Nephron progenitor cell (in vitro differentiated cells): ENCODE measurements around the gene CCDC107.

Source experiments
- DNase-seq: peaks from one replicate; pipeline ENCODE4 v3.0.0; 2021
- H3K27ac Mint-ChIP-seq: 2 replicates; pipeline ENCODE4 v1.8.0; 2021; ENCODE audit warnings: mild to moderate bottlenecking, moderate library complexity, mixed read lengths
- H3K27me3 Mint-ChIP-seq: 2 replicates; pipeline ENCODE4 v1.8.0; 2021; ENCODE audit warnings: mild to moderate bottlenecking, low read depth, mixed read lengths; ENCODE audit not compliant: poor library complexity
- H3K36me3 Mint-ChIP-seq: 2 replicates; pipeline ENCODE4 v1.8.0; 2021; ENCODE audit warnings: low read depth, mixed read lengths
- H3K4me1 Mint-ChIP-seq: 2 replicates; pipeline ENCODE4 v1.8.0; 2021; ENCODE audit warnings: mixed read lengths
- H3K4me3 Mint-ChIP-seq: 2 replicates; pipeline ENCODE4 v1.8.0; 2021; ENCODE audit warnings: mild to moderate bottlenecking, moderate library complexity, mixed read lengths
- H3K9me3 Mint-ChIP-seq: 2 replicates; pipeline ENCODE4 v1.8.0; 2021; ENCODE audit warnings: mild to moderate bottlenecking, moderate library complexity, mixed read lengths
- TF ChIP-seq, protein P1 (sequence below): fragments of 200-600 bp; sonication (generic); IDR thresholded peaks from 2 replicates; pipeline ENCODE4 v1.5.0; 2021; ENCODE audit warnings: antibody characterized with exemption

The CCDC107 gene

DNA sequence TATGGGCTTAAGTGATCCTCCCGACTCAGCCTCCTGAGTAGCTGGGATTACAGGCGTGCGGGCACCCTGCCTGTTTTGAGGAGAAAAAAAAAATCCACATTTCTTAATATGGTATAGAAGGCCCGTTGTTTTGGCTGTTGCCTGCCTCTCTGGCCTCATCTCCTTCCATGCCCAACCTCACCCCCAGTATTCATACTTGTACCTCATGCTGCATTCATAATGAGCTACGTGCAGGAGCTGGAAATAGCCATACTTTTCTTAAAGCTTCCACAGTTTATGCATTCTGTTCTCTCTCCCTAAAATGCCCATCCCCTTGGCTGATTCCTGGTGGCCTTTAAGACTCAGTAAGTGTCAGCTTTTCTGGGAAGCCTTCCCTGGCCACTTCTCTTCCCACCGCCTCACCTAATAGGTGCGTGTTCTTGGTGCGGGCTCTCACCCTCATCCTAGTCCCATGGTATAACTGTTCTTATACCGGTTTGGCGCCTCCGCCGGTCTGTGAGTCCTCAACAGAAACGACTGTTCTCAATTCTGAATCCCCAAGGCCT, 33.7 kb downstream of the CCDC107 start:
- Mint-ChIP-seq H3K27ac (no peak overlapping the region), H3K27me3 (no peaks in the 10 kb centered on the region), H3K4me3 (peak overlapping the region; percentile 85), H3K4me1 (peaks cover 36% of the 10 kb centered on the region), H3K36me3 (peaks cover 11% of the 10 kb centered on the region), H3K9me3 (no peaks in the 10 kb centered on the region)
- TF ChIP-seq, protein P1, sequence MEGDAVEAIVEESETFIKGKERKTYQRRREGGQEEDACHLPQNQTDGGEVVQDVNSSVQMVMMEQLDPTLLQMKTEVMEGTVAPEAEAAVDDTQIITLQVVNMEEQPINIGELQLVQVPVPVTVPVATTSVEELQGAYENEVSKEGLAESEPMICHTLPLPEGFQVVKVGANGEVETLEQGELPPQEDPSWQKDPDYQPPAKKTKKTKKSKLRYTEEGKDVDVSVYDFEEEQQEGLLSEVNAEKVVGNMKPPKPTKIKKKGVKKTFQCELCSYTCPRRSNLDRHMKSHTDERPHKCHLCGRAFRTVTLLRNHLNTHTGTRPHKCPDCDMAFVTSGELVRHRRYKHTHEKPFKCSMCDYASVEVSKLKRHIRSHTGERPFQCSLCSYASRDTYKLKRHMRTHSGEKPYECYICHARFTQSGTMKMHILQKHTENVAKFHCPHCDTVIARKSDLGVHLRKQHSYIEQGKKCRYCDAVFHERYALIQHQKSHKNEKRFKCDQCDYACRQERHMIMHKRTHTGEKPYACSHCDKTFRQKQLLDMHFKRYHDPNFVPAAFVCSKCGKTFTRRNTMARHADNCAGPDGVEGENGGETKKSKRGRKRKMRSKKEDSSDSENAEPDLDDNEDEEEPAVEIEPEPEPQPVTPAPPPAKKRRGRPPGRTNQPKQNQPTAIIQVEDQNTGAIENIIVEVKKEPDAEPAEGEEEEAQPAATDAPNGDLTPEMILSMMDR = no peak
- DNase-seq = no peak

DNA sequence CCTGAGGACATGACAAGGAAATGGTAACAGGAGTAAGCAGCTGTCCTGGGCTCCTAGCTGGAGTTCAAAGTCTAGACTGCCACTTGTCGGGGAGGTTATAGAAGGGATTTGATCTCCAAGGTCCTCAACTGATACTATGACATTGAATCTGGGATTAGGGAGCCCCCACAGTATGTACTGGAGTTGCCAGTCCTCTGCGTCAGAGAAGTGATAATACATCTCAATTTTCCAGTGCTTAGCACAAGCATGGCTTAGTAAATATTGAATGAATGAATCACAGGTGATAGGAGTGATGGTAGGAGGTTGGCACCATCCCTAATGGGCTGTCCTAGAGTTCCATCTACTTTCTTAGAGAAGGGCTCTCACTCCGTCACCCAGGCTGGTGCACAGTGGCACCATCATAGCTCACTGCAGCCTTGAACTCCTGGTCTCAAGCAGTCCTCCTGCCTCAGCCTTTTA, 37.9 kb downstream of the CCDC107 start:
- H3K27ac Mint-ChIP-seq = no peak overlapping the region
- H3K4me3 Mint-ChIP-seq = no peak overlapping the region
- peaks cover 11% of the 10 kb centered on the region for H3K4me1 Mint-ChIP-seq
- H3K36me3 Mint-ChIP-seq = peaks cover 14% of the 10 kb centered on the region
- TF ChIP-seq, protein P1 = no peak
- no peak for DNase-seq
- no peaks in the 10 kb centered on the region for H3K9me3 Mint-ChIP-seq
- H3K27me3 Mint-ChIP-seq = no peaks in the 10 kb centered on the region

DNA sequence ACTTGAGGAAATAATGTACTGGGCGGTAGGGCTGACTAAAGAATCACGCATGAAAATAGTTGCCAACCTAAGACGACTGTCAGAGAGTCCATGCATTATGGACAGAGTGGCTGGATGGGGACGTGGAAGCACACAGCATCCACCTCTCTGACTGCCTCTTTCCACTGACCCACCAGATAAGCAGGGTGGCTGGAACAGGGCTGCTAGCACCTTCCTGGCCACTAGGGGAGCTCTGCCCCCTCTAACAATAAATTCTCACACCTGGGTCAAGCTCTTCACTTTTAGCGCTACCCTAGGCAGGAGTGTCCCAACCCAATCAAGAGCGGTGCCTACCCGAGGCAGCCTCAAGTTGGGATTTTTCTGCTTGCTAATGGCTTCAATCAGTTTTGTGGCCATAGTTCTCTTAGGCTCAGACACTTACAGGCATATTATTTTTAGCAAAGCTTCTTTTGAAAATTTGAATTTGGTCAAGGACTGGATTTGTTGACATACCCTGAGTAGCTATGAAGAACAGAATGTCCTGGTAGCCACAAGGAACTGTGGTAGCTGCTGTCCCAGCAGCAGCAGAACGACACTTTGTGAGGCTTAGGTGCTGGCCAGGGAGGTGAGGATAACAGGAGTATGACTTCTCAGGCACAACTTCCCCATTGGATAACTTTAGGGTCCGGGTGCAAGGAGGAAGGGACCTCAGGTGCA, 38.6 kb downstream of the CCDC107 start:
- Mint-ChIP-seq H3K9me3 (no peaks in the 10 kb centered on the region), H3K27me3 (no peaks in the 10 kb centered on the region), H3K27ac (peak overlapping the region; percentile 81), H3K4me1 (peaks cover 5% of the 10 kb centered on the region), H3K4me3 (no peak overlapping the region), H3K36me3 (peaks cover 14% of the 10 kb centered on the region)
- DNase-seq = peak; percentile 66
- TF ChIP-seq, protein P1 = peak; percentile 91

DNA sequence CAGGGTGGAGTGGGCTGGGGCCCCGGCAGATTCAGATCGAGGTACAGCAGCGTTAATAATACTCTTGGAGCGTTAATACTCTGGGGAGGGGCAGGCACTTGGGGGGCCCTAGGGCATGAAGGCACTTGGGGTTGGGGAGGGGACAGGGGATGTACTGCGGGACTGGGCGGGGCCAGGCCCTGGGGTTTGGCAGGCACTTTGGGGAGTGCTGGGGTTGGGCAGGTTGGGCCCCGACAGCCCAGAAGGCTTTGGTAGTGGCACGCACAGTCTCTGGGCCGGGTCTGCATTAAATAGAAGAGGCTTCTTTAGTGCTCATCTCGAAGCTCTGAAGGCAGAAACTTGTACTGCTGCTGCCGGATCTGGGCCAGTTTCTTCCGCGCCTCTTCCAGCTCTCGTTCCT, 39.4 kb downstream of the CCDC107 start:
- DNase-seq = no peak
- H3K4me1 Mint-ChIP-seq = no peaks in the 10 kb centered on the region
- peaks cover 14% of the 10 kb centered on the region for H3K36me3 Mint-ChIP-seq
- peak overlapping the region; percentile 81 for H3K27ac Mint-ChIP-seq
- no peaks in the 10 kb centered on the region for H3K27me3 Mint-ChIP-seq
- H3K4me3 Mint-ChIP-seq = no peak overlapping the region
- H3K9me3 Mint-ChIP-seq = no peaks in the 10 kb centered on the region
- TF ChIP-seq, protein P1 = no peak

DNA sequence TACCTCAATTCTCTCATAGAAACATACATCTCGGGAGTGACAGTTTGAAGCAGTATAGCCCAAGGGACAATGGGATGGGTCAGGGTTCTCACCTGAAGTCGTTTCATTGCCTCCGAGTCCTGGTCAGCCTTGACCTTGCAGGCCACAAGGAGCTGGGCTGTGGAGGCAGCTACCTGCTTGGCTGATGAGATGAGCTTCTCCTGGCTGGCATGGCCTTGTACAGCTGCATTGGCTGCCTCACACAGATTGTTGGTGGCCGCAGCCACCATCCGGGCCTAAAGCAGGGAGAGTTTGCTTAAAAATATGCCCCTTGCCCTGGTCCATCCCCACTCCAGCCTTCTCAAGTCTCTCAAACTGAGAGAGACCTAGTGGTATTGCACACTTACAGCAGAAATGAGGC, 40.1 kb downstream of the CCDC107 start:
- H3K9me3 Mint-ChIP-seq = no peaks in the 10 kb centered on the region
- no peak overlapping the region for H3K4me3 Mint-ChIP-seq
- TF ChIP-seq, protein P1 = no peak
- no peak for DNase-seq
- no peaks in the 10 kb centered on the region for H3K4me1 Mint-ChIP-seq
- H3K27ac Mint-ChIP-seq = no peak overlapping the region
- peaks cover 14% of the 10 kb centered on the region for H3K36me3 Mint-ChIP-seq
- H3K27me3 Mint-ChIP-seq = no peaks in the 10 kb centered on the region

DNA sequence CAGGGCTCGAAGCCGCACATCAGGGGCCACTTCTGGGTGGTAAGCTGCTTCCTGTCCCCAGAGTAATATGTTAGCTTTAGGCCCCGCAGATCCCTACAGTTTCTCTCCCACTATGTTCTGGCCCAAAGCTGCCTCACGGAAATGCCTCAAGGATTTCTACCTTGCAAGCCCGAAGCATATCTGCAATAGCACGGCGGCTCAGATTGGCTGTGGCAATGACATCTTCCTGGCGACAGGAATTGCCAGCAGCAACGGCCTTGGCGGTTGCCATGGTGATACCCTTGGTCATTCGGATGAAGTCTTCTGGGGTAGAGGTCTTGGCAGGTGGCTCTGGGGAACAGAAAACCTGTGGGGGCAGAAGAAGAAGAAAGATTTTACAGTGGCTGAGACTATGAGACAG, 41.9 kb downstream of the CCDC107 start:
- Mint-ChIP-seq H3K27me3 (no peaks in the 10 kb centered on the region), H3K9me3 (no peaks in the 10 kb centered on the region), H3K36me3 (peaks cover 25% of the 10 kb centered on the region), H3K4me3 (no peak overlapping the region), H3K27ac (no peak overlapping the region), H3K4me1 (no peaks in the 10 kb centered on the region)
- DNase-seq = no peak
- TF ChIP-seq, protein P1 = no peak
